Measurements from ENCODE around the gene LRP1. TPM values are rescaled to one million over a fixed set of nuclear protein-coding genes. Genes with fewer than 3 reads are reported as not detected.

Gene LRP1
- total and polyA plus RNA-seq, 8 donors = 12.2 to 89.4 (median 24.1) TPM

DNA sequence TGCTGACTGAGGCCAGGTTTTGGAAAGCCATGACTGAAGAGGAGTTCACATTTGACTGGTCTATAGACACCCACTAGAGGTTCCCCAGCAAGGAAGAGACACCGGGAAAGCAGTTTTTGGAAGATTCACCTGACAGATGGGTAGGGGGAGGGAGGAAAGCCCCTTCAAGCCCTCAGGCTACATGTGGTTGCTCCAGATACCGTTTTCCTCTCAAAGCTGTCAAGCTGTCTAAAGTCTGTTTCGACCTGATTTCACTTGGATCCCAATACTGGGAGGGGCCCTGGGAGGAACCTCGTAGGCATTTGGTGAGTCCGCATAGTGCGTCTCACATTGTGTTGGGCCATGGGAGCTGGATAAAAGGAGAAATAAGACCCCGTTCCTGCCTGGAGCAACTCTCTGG, 1.7 kb upstream of the LRP1 start:
- FAIRE-seq = no peak
- H3K4me1 ChIP-seq = peaks cover 0 to 9% (median 7%) of the 10 kb centered on the region in 3 donors
- no peaks in the 10 kb centered on the region for H3K27me3 ChIP-seq
- no peaks in the 10 kb centered on the region for H3K36me3 ChIP-seq
- TF ChIP-seq, protein P1, sequence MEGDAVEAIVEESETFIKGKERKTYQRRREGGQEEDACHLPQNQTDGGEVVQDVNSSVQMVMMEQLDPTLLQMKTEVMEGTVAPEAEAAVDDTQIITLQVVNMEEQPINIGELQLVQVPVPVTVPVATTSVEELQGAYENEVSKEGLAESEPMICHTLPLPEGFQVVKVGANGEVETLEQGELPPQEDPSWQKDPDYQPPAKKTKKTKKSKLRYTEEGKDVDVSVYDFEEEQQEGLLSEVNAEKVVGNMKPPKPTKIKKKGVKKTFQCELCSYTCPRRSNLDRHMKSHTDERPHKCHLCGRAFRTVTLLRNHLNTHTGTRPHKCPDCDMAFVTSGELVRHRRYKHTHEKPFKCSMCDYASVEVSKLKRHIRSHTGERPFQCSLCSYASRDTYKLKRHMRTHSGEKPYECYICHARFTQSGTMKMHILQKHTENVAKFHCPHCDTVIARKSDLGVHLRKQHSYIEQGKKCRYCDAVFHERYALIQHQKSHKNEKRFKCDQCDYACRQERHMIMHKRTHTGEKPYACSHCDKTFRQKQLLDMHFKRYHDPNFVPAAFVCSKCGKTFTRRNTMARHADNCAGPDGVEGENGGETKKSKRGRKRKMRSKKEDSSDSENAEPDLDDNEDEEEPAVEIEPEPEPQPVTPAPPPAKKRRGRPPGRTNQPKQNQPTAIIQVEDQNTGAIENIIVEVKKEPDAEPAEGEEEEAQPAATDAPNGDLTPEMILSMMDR (IDR thresholded peaks at IDR 0.05) = no peak
- WGBS, 2 donors = 33 to 34% methylated on average over 7 of the region's 7 CpGs
- intact Hi-C loops (cut with DNase I) = no loop called here
- H3K9me3 ChIP-seq = no peaks in the 10 kb centered on the region
- peak overlapping the region in 3 of 4 donors; percentile 67 to 91 (median 72) for H3K4me3 ChIP-seq
- DNase-seq = no peak
- H3K27ac ChIP-seq = peak overlapping the region; percentile 83 to 96 (median 90)
- no peak for ATAC-seq

- no peak for FAIRE-seq
- peak; percentile 77 to 91 (median 84) for DNase-seq
- intact Hi-C loops (cut with DNase I) = no loop called here
- H3K36me3 ChIP-seq = no peaks in the 10 kb centered on the region
- peak overlapping the region; percentile 57 to 91 (median 70) for H3K4me3 ChIP-seq
- peak overlapping the region; percentile 83 to 96 (median 90) for H3K27ac ChIP-seq
- 1 to 2% methylated on average over 26 of the region's 26 CpGs for WGBS, 2 donors
- H3K4me1 ChIP-seq = peaks cover 0 to 9% (median 7%) of the 10 kb centered on the region in 3 donors
- peak; percentile 79 to 84 (median 82) for ATAC-seq
- TF ChIP-seq, protein P1 (IDR thresholded peaks at IDR 0.05) = no peak
- H3K27me3 ChIP-seq = no peaks in the 10 kb centered on the region
- no peaks in the 10 kb centered on the region for H3K9me3 ChIP-seq
Observed at GRCh38 chr12:57127101-57127725, 1.1 kb upstream of the LRP1 start.

- peaks cover 0 to 9% (median 7%) of the 10 kb centered on the region in 3 donors for H3K4me1 ChIP-seq
- 13 to 23% methylated on average over 32 to 35 of the region's 35 CpGs for WGBS, 2 donors
- no peaks in the 10 kb centered on the region for H3K27me3 ChIP-seq
- ATAC-seq (no peak), FAIRE-seq (no peak), DNase-seq (peak in 1 of 6 donors; percentile 52)
- H3K4me3 ChIP-seq = peak overlapping the region; percentile 57 to 91 (median 70)
- H3K27ac ChIP-seq = peak overlapping the region in 2 of 4 donors; percentile 22 to 96
- no peaks in the 10 kb centered on the region for H3K9me3 ChIP-seq
- TF ChIP-seq, protein P1 (IDR thresholded peaks at IDR 0.05) = no peak
- intact Hi-C loops (cut with DNase I) = no loop called here
- H3K36me3 ChIP-seq = no peaks in the 10 kb centered on the region
Observed at GRCh38 chr12:57128519-57129247, 400 bp downstream of the LRP1 start.

DNA sequence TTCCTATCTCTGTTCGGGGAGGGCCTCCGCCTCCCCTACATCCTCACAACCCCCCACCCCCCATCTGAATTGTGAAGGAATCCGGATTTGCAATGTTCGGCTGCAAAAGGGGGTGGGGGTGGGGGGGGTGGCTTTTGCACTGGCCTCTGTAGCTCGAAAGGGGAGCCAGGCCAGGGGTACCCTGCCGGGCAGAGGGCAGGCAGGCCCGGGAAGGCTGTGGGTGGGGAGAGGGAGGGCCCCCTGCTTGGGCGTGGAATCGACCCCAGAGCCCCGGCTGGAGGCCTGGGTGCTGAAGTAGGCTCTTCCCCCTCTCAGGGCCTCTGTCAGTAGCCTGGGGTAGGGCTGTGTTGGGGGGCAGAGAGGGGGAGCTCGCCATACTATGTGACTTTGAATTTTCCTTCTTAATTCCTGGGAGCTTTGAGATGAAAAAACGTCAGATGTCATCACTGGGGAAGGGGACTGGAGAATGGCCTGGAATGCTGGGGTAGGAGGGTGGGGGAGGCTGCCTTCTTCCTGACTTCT, 1.1 kb downstream of the LRP1 start:
- Histone ChIP-seq H3K9me3 (no peaks in the 10 kb centered on the region), H3K36me3 (no peaks in the 10 kb centered on the region), H3K27me3 (no peaks in the 10 kb centered on the region), H3K27ac (peak overlapping the region in 2 of 4 donors; percentile 22 to 96), H3K4me1 (peaks cover 0 to 9% (median 7%) of the 10 kb centered on the region in 3 donors), H3K4me3 (peak overlapping the region; percentile 57 to 91 (median 70))
- 37 to 46% methylated on average over 12 of the region's 12 CpGs for WGBS, 2 donors
- ATAC-seq (no peak), FAIRE-seq (no peak), DNase-seq (peak in 1 of 6 donors; percentile 60)
- intact Hi-C loops (cut with DNase I) = no loop called here
- TF ChIP-seq, protein P1 (IDR thresholded peaks at IDR 0.05) = no peak

All from pancreas (tissue), 10 donors.